CD4-positive, alpha-beta T cell treated with Interleukin-15 for 4 hours (primary cell): ENCODE results near the gene PINLYP.
"Not testable (repeated sequence)": the region's sequence is repeated elsewhere in the genome, so short reads cannot be mapped to it uniquely, and the experiment has no call there.

ENCODE experiments used
- DNase-seq: peaks from one replicate; pipeline ENCODE4 v3.0.0-alpha.2; 2020; ENCODE audit warnings: low spot score

PINLYP gene

DNA sequence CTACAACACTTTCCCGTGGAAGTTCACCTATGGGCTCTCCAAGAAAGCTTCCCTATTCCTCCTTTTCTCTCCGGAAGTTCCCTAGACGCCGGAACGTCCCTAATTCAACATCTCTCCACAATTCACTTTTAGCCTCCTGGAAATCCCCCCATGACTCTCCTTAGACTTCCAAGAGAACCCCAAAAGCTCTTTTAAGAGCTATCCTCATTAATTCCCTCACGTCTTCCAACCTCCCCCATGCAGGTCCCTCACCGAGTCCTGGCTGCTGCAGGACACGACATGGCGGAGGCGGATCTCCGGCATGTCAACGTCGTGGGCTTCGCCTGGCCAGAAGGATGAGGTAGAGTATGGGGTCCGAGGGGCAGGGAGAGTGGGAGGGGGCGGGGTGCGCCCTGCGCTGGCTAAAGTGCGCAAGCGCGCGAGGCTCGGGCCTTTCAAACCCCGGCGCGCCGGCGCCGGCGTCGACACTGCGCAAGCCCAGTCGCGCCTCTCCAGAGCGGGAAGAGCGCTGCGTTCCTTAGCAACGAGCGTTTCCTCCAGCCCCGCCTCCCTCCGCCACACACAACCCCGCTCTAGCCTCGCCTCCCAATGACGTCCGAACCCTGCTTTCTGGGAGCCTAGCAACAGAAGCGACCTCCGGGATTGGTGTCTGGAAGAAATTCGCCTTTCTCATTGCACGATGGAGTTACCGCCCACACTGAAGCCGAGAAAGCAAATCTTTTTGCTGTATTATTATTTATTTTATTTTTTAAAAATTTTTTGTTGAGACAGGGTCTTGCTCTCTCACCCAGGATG, at the start of gene PINLYP, which contains the start of gene XRCC1:
Gene PINLYP (plus strand): TSS at position 646 of the 795 bp plus-strand sequence. CDS start 1,391 bp downstream, outside the sequence.
Gene XRCC1 (minus strand): TSS at position 372 of the 795 bp plus-strand sequence. CDS start 69 bp downstream, at position 303.
- peak; percentile 97 for DNase-seq

- DNase-seq = no peak
Observed at GRCh38 chr19:43525836-43526771, 49.5 kb upstream of the PINLYP start.

DNA sequence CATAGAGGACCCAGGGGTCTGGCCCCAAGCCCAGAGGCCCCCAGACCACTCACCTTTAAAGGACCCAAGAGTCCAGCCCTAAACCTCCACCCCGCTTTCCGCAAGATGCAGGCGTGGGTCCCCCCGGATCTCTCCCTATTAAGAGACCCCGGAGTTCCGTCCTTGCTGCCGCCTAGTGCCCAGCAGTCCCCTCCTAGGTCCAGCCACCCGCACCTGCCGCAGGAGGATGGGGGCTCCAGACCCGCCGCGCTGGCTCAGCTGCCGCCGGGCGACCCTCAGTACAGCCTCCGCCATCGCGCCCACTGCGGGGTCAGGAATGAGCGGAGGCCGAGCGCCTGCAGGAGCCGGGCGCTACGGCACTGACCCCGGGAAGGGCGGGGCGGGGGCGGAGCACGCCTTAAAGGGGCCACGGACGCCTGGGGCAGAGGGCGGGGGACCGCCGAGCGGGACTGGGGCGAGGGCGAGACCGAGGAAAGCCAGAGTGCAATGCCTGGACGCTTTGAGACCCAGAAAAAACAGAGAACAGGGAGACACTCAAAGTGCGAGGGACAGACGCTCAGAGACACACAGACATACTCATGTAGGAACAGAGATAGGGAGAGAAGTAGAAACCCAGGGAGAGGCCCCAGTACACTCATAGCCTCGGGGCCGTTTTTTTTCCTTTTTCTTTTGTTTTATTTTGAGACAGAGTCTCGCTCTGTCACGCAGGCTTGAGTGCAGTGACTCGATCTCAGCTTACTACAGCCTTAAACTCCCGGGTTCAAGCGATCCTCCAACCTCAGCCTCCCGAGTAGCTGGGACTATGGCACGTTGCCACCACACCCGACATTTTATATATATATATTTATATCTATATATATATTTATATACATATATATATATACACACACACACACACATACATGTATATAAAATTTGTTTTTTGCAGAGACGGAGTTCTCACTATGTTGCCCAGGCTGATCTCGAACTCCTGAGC, 48.4 kb upstream of the PINLYP start, which contains the start of gene ETHE1:
Gene ETHE1 (minus strand): TSS at position 318 of the 976 bp plus-strand sequence. CDS start 24 bp downstream, at position 294.
- peak; percentile 69 for DNase-seq

DNA sequence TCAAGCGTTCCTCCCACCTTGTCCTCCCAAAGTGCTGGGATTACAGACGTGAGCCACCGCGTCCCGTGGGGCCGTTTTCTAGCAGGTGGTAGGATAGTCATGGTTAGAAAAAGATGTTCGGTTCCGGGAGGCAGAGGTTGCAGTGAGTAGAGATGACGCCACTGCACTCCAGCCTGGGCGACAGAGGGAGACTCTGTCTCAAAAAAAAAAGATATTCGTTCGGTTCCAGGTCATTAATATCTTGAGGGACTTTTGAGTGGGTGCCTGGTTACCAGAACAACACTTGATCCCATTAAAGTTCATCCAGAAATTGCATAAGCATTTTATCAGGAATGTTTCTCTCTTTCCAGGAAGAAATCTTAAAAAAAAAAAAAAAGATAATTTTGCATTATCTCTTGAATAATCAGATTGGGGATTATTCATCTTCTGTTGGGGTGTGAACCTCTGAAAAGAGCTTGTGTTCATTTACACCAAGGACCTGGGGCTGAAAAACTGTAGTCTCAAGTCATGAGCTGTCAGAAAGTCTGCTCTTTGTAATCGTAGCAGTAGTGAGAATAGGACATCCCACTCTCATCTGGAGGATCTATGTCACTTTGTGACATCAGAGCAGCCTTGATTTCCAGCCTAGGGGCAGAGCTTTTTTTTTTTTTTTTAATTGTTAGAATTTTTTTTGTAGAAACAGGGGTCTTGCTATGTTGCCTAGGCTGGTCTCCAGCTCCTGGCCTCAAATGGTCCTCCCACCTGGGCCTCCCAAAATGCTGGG, 47.6 kb upstream of the PINLYP start:
- DNase-seq = no peak

DNA sequence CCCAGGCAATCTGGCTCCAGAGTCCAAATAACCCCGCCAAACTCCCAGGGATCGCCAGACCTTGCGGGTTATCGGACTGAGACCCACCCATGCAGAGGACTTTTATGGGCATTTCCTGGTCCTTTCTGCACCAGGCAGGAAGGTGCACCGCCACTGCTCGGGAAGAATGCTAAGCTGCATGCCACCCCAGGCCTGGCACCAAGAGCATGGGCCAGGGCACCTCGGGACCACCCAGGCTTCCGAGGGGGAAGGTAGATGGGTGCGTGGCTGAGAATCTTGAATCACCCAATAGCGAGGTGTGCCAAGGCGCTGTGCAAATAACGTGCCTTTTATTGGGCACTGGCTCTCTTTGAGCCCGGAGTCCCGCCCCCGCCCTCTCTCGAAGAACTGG, 43.0 kb upstream of the PINLYP start:
- DNase-seq = no peak

DNA sequence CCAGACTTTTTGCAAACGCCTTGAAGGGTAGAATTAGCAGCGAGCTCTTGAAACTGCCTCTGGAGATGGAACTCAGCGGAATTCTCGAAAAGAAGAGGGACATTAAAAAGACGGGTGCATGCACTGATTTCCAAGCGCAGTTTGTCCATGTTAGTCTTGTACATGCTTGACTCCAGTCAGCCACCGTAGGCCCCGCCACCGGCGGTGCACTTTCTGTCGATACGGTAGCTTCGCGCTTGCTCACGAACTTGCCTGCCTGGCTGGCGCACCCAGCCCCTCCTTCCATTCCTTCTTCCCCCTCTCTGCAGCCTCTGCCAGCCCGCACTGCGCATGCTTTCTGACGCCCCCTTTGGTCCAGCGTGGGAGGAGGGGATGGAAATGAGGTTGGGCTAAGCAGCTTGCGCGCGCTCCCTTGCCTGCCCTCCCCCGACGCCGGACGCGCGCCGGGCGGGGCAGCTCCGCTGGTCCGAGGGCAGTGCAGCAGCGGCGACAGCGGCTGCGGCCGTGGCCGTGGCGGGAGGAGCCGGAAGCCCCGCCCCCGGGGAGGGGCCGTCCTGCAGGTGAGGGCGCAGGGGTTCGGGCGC, 42.5 kb upstream of the PINLYP start, which contains the start of gene ZNF575:
Gene ZNF575 (plus strand): TSS at position 227 of the 584 bp plus-strand sequence. CDS start 1,235 bp downstream, outside the sequence.
- peak; percentile 84 for DNase-seq

- DNase-seq = peak; percentile 94
Observed at GRCh38 chr19:43533546-43534304, 41.9 kb upstream of the PINLYP start.

DNA sequence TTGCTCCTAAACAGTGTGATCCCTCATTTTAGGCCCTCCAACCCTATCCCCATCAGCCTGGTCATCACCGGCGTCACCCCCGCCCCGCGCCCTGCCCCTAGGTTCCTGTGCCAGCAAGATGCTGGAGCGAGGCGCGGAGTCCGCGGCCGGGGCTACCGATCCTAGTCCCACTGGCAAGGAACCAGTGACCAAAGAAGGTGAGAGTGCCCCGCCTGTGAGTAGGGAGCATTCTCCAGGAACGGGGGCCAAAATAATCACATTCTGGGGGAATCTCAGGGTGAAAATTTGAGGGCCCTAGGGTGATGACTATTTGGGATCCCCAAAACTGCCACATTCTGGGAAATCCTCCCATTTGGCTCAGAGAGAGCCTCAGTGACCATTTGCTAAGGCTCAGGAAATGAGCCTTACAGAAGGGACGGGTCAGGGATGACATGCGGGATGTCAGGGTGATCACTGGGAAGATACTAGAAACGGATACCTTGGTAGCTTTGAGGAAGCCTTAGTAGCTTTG, 41.2 kb upstream of the PINLYP start:
- no peak for DNase-seq

GRCh38 chr19:43534816-43535761, 40.5 kb upstream of the PINLYP start:
- peak; percentile 24 for DNase-seq

- no peak for DNase-seq
Observed at GRCh38 chr19:43538922-43539321, 36.7 kb upstream of the PINLYP start.

- no peak for DNase-seq
Observed at GRCh38 chr19:43540381-43540780, 35.2 kb upstream of the PINLYP start.

DNA sequence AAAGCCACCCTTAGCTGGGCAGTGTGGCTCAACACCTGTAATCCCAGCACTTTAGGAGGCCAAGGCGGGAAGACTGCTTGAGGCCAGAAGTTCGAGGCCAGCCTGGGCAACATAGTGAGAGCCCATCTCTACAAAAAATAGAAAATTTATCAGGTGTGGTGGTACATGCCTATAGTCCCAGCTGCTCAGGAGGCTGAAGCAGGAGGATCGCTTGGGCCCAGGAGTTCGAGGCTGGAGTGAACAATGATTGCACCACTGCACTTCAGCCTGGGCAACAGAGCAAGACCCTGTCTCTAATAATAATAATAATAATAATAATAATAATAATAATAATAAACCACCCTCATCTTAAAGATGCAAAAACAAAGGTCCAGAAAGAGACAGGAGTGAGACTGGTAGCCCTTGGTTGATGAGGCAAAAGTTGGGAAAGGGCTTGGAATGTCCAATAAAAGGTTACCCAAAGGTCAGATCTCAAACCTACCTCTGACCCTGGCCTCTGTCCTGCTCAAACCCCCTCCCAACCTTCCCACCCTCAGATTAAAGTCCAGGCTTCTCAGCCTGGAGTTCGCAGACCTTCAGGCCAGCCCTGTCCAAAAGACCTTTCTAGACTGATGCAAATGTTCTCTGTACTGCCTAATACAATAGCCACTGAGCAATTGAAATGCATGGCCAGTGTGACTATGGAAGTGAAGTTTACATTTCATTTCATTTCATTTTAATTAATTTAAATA, 33.5 kb upstream of the PINLYP start:
- no peak for DNase-seq

GRCh38 chr19:43544077-43544476, 31.5 kb upstream of the PINLYP start:
- no peak for DNase-seq

GRCh38 chr19:43545276-43545675, 30.3 kb upstream of the PINLYP start:
- no peak for DNase-seq

GRCh38 chr19:43545981-43546380, 29.6 kb upstream of the PINLYP start:
- no peak for DNase-seq

DNA sequence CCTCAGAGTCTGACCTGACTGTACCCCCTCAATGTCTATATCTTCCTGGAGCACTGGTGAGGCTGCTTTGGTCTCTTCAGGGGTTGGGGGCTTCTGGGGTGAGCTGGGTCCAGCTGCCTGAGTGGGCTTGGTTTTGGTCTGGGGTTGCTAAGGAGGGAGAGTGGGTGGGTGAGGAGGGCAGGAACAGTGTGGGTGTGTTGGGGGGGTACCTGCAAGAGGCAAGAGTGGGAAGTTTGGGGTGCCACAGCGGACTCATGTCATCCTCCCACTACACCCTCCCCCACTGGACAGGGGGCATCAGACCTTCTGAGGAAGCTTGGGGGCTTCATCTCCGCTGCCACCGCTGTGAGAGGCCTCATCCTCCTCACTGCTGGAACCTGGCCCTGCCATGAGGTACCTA, 29.0 kb upstream of the PINLYP start:
- DNase-seq = no peak

DNA sequence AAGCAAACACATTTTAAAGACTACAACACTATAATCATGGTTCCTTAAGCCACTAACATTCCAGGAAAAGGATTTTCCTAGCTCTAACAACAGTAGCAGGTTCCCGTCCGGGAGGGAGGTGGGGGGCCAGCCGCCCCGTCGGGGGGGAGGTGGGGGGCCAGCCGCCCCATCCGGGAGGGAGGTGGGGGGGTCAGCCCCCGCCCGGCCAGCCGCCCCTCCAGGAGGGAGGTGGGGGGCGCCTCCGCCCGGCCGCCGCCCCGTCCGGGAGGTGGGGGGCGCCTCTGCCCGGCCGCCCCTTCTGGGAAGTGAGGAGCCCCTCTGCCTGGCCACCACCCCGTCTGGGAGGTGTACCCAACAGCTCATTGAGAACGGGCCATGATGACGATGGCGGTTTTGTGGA, 27.7 kb upstream of the PINLYP start:
- DNase-seq = not testable (repeated sequence)
